ENCODE data around the gene PPFIA1.

PPFIA1 gene

DNA sequence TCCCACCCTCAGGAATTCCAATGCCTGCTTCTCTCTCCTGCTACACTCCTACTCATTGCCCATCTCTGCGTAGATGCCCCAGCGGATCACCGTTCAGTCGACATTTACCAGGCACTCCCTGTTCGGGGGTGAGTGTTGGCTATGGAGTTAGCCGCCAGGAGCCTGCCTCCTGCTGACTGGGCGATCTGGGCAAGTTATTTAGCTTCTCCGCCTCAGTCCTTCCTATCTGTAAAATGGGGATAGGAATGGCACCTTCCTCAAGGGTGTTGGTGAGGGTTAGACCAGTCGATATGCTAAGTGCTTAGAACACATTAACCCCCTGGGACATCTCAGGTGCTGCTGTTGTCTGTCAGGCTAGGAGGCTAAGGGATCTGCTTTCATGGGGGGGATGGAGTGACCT is 36.5 kb upstream of the PPFIA1 start:
- Histone ChIP-seq H2BK5ac (ENCODE audit: low read length) (no peak overlapping the region), H3K4me1 (ENCODE audit: control insufficient read depth, low read depth, low read length) (no peaks in the 10 kb centered on the region), H3K27me3 (ENCODE audit: insufficient read depth, low read length, poor library complexity) (no peaks in the 10 kb centered on the region), H4K5ac (ENCODE audit: low read length) (no peak overlapping the region), H2BK120ac (ENCODE audit: low read depth, low read length) (no peak overlapping the region), H3K79me1 (ENCODE audit: low read length) (no peaks in the 10 kb centered on the region), H3K56ac (ENCODE audit: low read length) (no peak overlapping the region), H3K9ac (ENCODE audit: low read length) (no peak overlapping the region), H3K36me3 (ENCODE audit: control insufficient read depth, insufficient read depth, low read length) (no peaks in the 10 kb centered on the region), H3K18ac (ENCODE audit: low read length) (no peak overlapping the region), H2BK15ac (replicated peaks; ENCODE audit: low read depth) (no peak overlapping the region), H4K8ac (ENCODE audit: low read depth, low read length) (no peak overlapping the region), H3K27ac (ENCODE audit: low read depth, low read length) (no peak overlapping the region), H3K23ac (ENCODE audit: low read length) (no peak overlapping the region), H3K4me3 (ENCODE audit: low read length) (no peak overlapping the region), H2AK5ac (ENCODE audit: low read length) (no peak overlapping the region), H3K79me2 (ENCODE audit: control insufficient read depth, insufficient read depth, low read length) (no peaks in the 10 kb centered on the region), H3K4me2 (ENCODE audit: low read length) (no peak overlapping the region), H3K4ac (ENCODE audit: low read depth, low read length) (no peak overlapping the region)
- WGBS (ENCODE audit: extremely low coverage, insufficient coverage, low lambda C conversion rate) = no CpG with 5 or more reads among the region's 9 CpGs
- DNase-seq = no peak

- no peak overlapping the region for H3K4me3 ChIP-seq (ENCODE audit: low read length)
- no peaks in the 10 kb centered on the region for H3K36me3 ChIP-seq (ENCODE audit: control insufficient read depth, insufficient read depth, low read length)
- H2BK15ac ChIP-seq (replicated peaks; ENCODE audit: low read depth) = no peak overlapping the region
- no CpG with 5 or more reads among the region's 16 CpGs for whole genome bisulfite sequencing (ENCODE audit: extremely low coverage, insufficient coverage, low lambda C conversion rate)
- no peak overlapping the region for H3K9ac ChIP-seq (ENCODE audit: low read length)
- no peak overlapping the region for H3K27ac ChIP-seq (ENCODE audit: low read depth, low read length)
- H3K79me1 ChIP-seq (ENCODE audit: low read length) = no peaks in the 10 kb centered on the region
- no peak overlapping the region for H3K23ac ChIP-seq (ENCODE audit: low read length)
- H3K18ac ChIP-seq (ENCODE audit: low read length) = no peak overlapping the region
- H4K8ac ChIP-seq (ENCODE audit: low read depth, low read length) = no peak overlapping the region
- H2BK5ac ChIP-seq (ENCODE audit: low read length) = no peak overlapping the region
- H2BK120ac ChIP-seq (ENCODE audit: low read depth, low read length) = no peak overlapping the region
- no peaks in the 10 kb centered on the region for H3K4me1 ChIP-seq (ENCODE audit: control insufficient read depth, low read depth, low read length)
- H3K56ac ChIP-seq (ENCODE audit: low read length) = peak overlapping the region; percentile 42
- H2AK5ac ChIP-seq (ENCODE audit: low read length) = no peak overlapping the region
- no peaks in the 10 kb centered on the region for H3K79me2 ChIP-seq (ENCODE audit: control insufficient read depth, insufficient read depth, low read length)
- H3K4ac ChIP-seq (ENCODE audit: low read depth, low read length) = no peak overlapping the region
- DNase-seq = no peak
- no peak overlapping the region for H3K4me2 ChIP-seq (ENCODE audit: low read length)
- H3K27me3 ChIP-seq (ENCODE audit: insufficient read depth, low read length, poor library complexity) = no peaks in the 10 kb centered on the region
- no peak overlapping the region for H4K5ac ChIP-seq (ENCODE audit: low read length)
These were observed 30.2 kb upstream of the PPFIA1 start for GRCh38 chr11:70240337-70240736.

DNA sequence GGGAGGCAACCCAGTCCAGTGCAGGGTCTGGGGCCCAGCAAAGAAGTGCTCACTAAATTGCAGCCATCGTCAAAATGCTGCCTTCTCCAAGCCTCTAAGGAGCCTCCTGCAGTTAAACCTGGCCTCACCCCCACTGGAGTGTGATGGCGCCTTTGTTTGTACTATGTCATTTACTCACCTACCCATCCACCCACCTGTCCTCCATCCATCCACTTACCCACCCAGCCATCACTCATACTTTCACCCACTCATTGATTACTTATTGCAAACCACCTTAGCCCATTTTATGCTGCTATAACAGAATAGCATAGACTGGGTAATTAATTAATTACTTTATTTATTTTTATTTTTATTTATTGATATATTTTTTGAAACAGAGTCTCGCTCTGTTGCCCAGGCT is 28.8 kb upstream of the PPFIA1 start:
- H3K27me3 ChIP-seq (ENCODE audit: insufficient read depth, low read length, poor library complexity) = no peaks in the 10 kb centered on the region
- H3K79me2 ChIP-seq (ENCODE audit: control insufficient read depth, insufficient read depth, low read length) = no peaks in the 10 kb centered on the region
- no peak overlapping the region for H3K4ac ChIP-seq (ENCODE audit: low read depth, low read length)
- no peak overlapping the region for H3K56ac ChIP-seq (ENCODE audit: low read length)
- H3K27ac ChIP-seq (ENCODE audit: low read depth, low read length) = no peak overlapping the region
- WGBS (ENCODE audit: extremely low coverage, insufficient coverage, low lambda C conversion rate) = no CpG with 5 or more reads among the region's 3 CpGs
- H3K4me1 ChIP-seq (ENCODE audit: control insufficient read depth, low read depth, low read length) = no peaks in the 10 kb centered on the region
- H2BK5ac ChIP-seq (ENCODE audit: low read length) = no peak overlapping the region
- no peak overlapping the region for H3K4me2 ChIP-seq (ENCODE audit: low read length)
- H2BK120ac ChIP-seq (ENCODE audit: low read depth, low read length) = no peak overlapping the region
- H3K18ac ChIP-seq (ENCODE audit: low read length) = no peak overlapping the region
- H2BK15ac ChIP-seq (replicated peaks; ENCODE audit: low read depth) = no peak overlapping the region
- no peaks in the 10 kb centered on the region for H3K79me1 ChIP-seq (ENCODE audit: low read length)
- H3K23ac ChIP-seq (ENCODE audit: low read length) = no peak overlapping the region
- H2AK5ac ChIP-seq (ENCODE audit: low read length) = no peak overlapping the region
- H3K36me3 ChIP-seq (ENCODE audit: control insufficient read depth, insufficient read depth, low read length) = no peaks in the 10 kb centered on the region
- no peak overlapping the region for H3K4me3 ChIP-seq (ENCODE audit: low read length)
- no peak for DNase-seq
- H4K8ac ChIP-seq (ENCODE audit: low read depth, low read length) = no peak overlapping the region
- no peak overlapping the region for H4K5ac ChIP-seq (ENCODE audit: low read length)
- H3K9ac ChIP-seq (ENCODE audit: low read length) = no peak overlapping the region

DNA sequence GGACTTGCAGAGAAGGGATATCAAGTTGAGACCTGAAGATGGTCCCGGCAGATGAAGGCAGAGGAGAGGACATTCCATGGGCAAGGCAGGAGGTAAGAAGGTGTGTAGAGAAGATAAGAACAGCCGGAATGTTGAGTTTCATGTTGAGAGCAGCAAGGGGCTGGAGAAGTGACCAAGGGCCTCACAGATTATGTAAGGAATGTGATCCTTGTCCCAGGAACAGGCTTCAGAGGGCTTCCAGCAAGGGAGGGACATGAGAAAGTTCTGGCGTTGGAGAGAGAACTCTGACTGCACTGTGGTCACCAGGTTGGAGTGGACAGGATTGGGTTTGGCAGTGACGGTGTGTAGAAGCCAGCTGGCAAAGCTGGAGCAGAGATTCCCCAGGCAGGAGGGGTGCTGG is 27.6 kb upstream of the PPFIA1 start:
- Histone ChIP-seq H3K4ac (ENCODE audit: low read depth, low read length) (no peak overlapping the region), H3K4me1 (ENCODE audit: control insufficient read depth, low read depth, low read length) (no peaks in the 10 kb centered on the region), H2BK5ac (ENCODE audit: low read length) (no peak overlapping the region), H3K27me3 (ENCODE audit: insufficient read depth, low read length, poor library complexity) (no peaks in the 10 kb centered on the region), H3K36me3 (ENCODE audit: control insufficient read depth, insufficient read depth, low read length) (no peaks in the 10 kb centered on the region), H2AK5ac (ENCODE audit: low read length) (no peak overlapping the region), H3K27ac (ENCODE audit: low read depth, low read length) (no peak overlapping the region), H2BK120ac (ENCODE audit: low read depth, low read length) (no peak overlapping the region), H4K8ac (ENCODE audit: low read depth, low read length) (no peak overlapping the region), H3K4me3 (ENCODE audit: low read length) (no peak overlapping the region), H3K79me2 (ENCODE audit: control insufficient read depth, insufficient read depth, low read length) (no peaks in the 10 kb centered on the region), H3K79me1 (ENCODE audit: low read length) (no peaks in the 10 kb centered on the region), H3K23ac (ENCODE audit: low read length) (no peak overlapping the region), H2BK15ac (replicated peaks; ENCODE audit: low read depth) (no peak overlapping the region), H3K18ac (ENCODE audit: low read length) (no peak overlapping the region), H4K5ac (ENCODE audit: low read length) (no peak overlapping the region), H3K9ac (ENCODE audit: low read length) (no peak overlapping the region), H3K56ac (ENCODE audit: low read length) (no peak overlapping the region), H3K4me2 (ENCODE audit: low read length) (no peak overlapping the region)
- no CpG with 5 or more reads among the region's 4 CpGs for WGBS (ENCODE audit: extremely low coverage, insufficient coverage, low lambda C conversion rate)
- peak; percentile 51 for DNase-seq

GRCh38 chr11:70243912-70244652 is 26.4 kb upstream of the PPFIA1 start:
- no CpG with 5 or more reads among the region's 15 CpGs for WGBS (ENCODE audit: extremely low coverage, insufficient coverage, low lambda C conversion rate)

DNA sequence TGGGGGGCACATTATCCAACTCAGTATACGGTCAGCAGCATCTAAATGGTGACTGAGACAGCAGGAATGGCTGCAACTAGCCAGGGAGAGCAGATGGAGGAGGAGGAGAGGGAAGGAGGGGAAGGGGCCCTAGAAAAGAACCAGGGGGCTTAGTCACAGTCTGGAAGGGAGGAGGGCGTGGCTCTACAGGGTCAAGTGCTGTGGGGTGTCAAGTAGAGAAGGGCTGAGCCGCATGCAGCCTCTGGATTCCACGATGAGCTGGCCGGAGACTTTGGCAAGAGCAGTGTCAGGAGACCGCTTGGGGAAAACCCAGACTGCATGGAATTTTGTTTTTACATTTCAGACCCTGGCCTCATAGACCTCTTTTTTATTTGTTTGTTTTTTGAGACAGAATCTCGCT is 25.8 kb upstream of the PPFIA1 start:
- no peak overlapping the region for H4K5ac ChIP-seq (ENCODE audit: low read length)
- no CpG with 5 or more reads among the region's 7 CpGs for WGBS (ENCODE audit: extremely low coverage, insufficient coverage, low lambda C conversion rate)
- no peak overlapping the region for H3K4me2 ChIP-seq (ENCODE audit: low read length)
- no peaks in the 10 kb centered on the region for H3K27me3 ChIP-seq (ENCODE audit: insufficient read depth, low read length, poor library complexity)
- no peak overlapping the region for H4K8ac ChIP-seq (ENCODE audit: low read depth, low read length)
- H3K18ac ChIP-seq (ENCODE audit: low read length) = no peak overlapping the region
- H2BK120ac ChIP-seq (ENCODE audit: low read depth, low read length) = no peak overlapping the region
- no peak overlapping the region for H3K4ac ChIP-seq (ENCODE audit: low read depth, low read length)
- no peak overlapping the region for H3K9ac ChIP-seq (ENCODE audit: low read length)
- no peaks in the 10 kb centered on the region for H3K79me2 ChIP-seq (ENCODE audit: control insufficient read depth, insufficient read depth, low read length)
- H2BK5ac ChIP-seq (ENCODE audit: low read length) = no peak overlapping the region
- H3K4me1 ChIP-seq (ENCODE audit: control insufficient read depth, low read depth, low read length) = no peaks in the 10 kb centered on the region
- H3K36me3 ChIP-seq (ENCODE audit: control insufficient read depth, insufficient read depth, low read length) = no peaks in the 10 kb centered on the region
- H2BK15ac ChIP-seq (replicated peaks; ENCODE audit: low read depth) = no peak overlapping the region
- no peak overlapping the region for H3K27ac ChIP-seq (ENCODE audit: low read depth, low read length)
- H3K23ac ChIP-seq (ENCODE audit: low read length) = no peak overlapping the region
- H3K56ac ChIP-seq (ENCODE audit: low read length) = no peak overlapping the region
- no peaks in the 10 kb centered on the region for H3K79me1 ChIP-seq (ENCODE audit: low read length)
- H3K4me3 ChIP-seq (ENCODE audit: low read length) = no peak overlapping the region
- H2AK5ac ChIP-seq (ENCODE audit: low read length) = no peak overlapping the region
- DNase-seq = no peak

More at GRCh38 chr11:70243912-70244652, 26.4 kb upstream of the PPFIA1 start:
- no peak for DNase-seq
- no peak overlapping the region for H2BK15ac ChIP-seq (replicated peaks; ENCODE audit: low read depth)
- H2AK5ac ChIP-seq (ENCODE audit: low read length) = no peak overlapping the region
- H3K4me3 ChIP-seq (ENCODE audit: low read length) = no peak overlapping the region
- H3K4ac ChIP-seq (ENCODE audit: low read depth, low read length) = no peak overlapping the region
- H2BK5ac ChIP-seq (ENCODE audit: low read length) = no peak overlapping the region
- no peaks in the 10 kb centered on the region for H3K79me2 ChIP-seq (ENCODE audit: control insufficient read depth, insufficient read depth, low read length)
- no peak overlapping the region for H3K56ac ChIP-seq (ENCODE audit: low read length)
- H3K27me3 ChIP-seq (ENCODE audit: insufficient read depth, low read length, poor library complexity) = no peaks in the 10 kb centered on the region
- H3K18ac ChIP-seq (ENCODE audit: low read length) = no peak overlapping the region
- peak overlapping the region; percentile 11 for H3K23ac ChIP-seq (ENCODE audit: low read length)
- no peak overlapping the region for H3K4me2 ChIP-seq (ENCODE audit: low read length)
- H3K36me3 ChIP-seq (ENCODE audit: control insufficient read depth, insufficient read depth, low read length) = no peaks in the 10 kb centered on the region
- no peak overlapping the region for H4K8ac ChIP-seq (ENCODE audit: low read depth, low read length)
- no peak overlapping the region for H3K9ac ChIP-seq (ENCODE audit: low read length)
- H2BK120ac ChIP-seq (ENCODE audit: low read depth, low read length) = no peak overlapping the region
- no peak overlapping the region for H3K27ac ChIP-seq (ENCODE audit: low read depth, low read length)
- H4K5ac ChIP-seq (ENCODE audit: low read length) = no peak overlapping the region
- H3K79me1 ChIP-seq (ENCODE audit: low read length) = no peaks in the 10 kb centered on the region
- H3K4me1 ChIP-seq (ENCODE audit: control insufficient read depth, low read depth, low read length) = no peaks in the 10 kb centered on the region
